ENCODE results near the gene SYPL2.

DNA sequence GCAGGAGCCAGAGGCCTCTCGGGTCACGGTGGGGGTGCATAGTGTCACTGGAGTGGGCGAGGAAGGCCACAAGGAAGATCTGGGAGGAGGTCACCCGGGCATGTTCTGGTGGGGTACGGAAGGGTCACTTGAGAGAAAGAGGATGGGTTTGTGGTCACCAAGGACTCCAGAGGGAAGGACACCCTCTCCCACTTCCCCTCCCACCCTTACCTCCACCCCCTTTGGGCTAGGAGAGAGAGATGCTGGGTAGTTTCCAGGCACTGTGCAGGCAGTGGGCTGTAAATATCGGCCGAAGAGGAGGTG lies 42.5 kb downstream of the SYPL2 start:
- TF ChIP-seq CTCF (IDR thresholded peaks at IDR 0.05; ENCODE audit: low read length) (no peak), EZH2 (IDR thresholded peaks at IDR 0.05; ENCODE audit: borderline replicate concordance, low read length) (no peak)
